Dermis microvascular lymphatic vessel endothelial cell (primary cell): Measurements from ENCODE around the gene ABHD12. TPM values are rescaled to one million over a fixed set of nuclear protein-coding genes. Genes with fewer than 3 reads are reported as not detected.
A peak's percentile ranks its signal among the peaks of the same experiment; 100 is the strongest.
"Not testable (repeated sequence)": the region's sequence is repeated elsewhere in the genome, so short reads cannot be mapped to it uniquely, and the experiment has no call there.

Source experiments
- DNase-seq, 2 donors: peaks; one replicate each; pipeline versions ENCODE4 v3.0.0 to v3.0.0-alpha.2; 2010; ENCODE audit warnings: low read depth in 2 of 2
- total RNA-seq: library from RNA; depleted of rRNA; stranded (reverse); fragments of >200 nt; gene quantifications from 2 replicates; pipeline ENCODE4 v1.2.1, GENCODE V29; 2014

ABHD12 gene
- total RNA-seq, 1 donor from 2014 or later: 25.4 TPM

DNA sequence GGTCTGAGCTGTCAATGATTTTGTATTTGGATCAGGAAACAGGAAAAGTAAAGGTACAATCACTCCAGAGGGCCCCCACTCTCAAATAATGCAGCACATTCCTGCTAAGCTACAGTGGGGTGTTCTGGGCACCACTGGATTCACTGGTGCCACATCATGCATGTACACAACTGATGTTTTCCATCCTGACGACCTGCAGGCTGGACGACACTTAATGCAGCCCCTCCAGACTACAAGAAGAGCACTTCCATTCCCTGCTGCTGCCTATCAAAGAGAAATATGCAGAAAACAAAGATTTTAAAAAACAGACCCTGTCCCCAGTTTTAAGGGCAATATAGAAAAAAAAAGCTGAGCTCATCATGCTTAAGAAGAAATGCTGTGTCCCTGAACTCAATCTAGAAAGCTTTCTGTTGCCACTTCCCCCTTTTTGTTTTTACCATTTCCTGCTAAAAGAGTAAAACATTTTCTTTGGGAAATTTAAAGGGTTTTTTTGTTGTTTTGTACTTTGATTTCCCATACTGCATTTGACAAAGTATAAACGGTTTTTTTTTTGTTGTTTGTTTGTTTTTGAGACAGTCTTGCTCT, 35.5 kb downstream of the ABHD12 start:
- no peak for DNase-seq

DNA sequence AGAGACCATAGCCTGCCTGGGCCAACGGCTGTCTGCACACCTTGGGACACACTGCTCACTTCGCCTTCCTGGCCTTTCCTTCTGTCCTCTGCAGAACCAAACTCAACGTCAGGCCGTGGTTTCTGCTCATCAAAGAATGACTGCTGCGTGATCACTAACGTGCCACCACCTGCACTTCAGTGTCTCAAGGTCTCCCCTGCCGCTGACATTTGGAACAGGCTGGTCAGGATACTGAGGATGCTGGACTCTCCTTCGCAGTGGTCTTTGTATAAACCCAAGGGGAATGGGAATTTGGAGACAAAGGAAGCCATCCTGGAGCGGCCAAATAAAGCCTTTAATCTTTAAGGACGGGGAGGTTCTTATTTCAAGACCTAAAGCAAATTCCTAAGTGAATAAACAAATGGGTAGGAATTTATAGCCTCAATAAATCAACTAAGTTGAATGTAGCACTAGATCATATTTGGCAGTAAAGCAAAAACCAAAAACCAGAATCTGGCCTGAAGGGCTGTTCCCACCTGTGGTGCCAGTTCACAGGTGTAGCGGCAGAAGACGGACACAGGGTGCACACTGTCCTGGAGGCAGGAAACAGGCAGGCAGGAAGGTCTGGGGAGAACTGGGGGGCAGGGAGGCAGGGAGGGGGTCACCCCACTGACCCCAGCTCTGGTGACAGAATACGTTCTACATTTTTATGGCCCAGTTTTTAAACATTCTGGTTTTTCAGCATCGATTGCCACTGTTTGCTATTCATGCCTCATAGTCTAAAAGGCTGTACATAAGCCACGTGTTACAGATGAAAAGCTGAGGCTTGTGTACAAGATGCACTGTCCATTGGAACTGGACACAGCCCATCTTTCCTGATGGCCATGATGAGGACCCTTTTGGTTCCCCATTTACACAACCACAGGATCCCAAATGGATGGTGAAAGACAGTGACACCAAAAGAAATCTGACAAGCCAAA, 36.6 kb downstream of the ABHD12 start:
- DNase-seq: no peak

DNA sequence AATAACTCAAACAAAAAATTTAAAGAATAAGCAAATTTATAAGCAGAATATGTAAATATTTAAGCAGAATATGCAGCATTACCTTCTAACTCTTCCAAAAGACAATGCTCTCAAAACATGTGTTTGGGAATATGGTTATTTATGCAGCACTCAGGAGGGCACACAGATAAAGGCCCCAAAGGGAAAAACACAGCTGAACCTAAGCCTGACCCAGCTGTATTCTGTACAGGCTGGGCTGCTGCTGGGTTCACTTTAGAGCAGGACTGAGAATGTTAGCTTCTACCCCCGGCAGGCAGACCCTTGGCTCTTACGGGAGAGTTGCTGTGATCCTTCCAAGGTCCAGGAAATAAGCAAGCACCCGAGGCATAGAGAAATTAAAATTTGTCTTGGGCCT, 37.3 kb downstream of the ABHD12 start:
- no peak for DNase-seq

DNA sequence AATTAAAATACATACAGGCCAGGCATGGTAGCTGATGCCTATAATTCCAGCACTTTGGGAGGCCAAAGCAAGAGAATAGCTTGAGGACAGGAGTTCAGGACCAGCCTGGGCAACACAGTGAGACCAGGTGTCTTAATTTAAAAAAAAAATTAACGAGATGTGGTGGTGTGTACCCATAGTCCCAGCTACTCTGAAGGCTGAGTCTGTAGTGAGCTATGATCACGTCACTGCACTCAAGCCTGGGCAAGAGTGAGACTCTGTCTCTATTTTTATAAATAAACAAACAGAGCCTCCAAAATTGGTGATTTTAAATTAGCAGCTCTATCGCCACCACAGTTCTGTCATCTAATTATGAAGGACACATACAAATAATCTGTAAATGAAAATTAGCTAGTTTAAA, 37.9 kb downstream of the ABHD12 start:
- DNase-seq: no peak

DNA sequence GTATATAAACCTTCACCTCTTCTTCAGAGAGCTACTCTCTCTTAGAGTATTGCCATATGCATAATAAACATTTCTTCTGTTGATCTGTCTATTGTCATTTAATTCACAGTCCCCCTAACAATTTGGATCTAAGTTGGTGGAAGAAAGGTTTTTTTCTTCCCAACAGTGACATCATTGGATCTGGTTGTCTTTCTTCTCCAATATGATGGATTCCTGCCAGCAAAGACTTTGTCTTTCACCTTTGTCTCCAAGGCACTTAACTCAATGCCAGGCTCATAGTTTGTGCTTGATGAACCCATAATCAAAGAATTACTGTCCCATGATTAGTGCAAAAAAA, 39.6 kb downstream of the ABHD12 start:
- no peak for DNase-seq

DNA sequence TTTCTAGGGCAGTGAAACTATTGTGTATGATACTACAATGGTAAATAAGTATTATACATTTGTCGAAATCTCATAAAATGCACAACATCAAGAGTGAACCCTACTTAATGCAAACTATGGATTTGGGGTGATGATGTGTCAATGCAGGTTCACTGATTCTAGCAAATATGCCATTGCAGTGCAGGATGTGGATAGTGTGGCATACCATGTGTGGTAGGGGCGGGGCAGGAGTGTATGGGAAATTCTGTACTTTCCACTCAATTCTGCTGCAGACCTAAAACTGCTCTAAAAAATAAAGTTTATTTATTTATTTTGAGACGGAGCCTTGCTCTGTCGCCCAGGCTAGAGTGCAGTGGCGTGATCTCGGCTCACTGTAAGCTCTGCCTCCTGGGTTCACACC, 44.3 kb downstream of the ABHD12 start:
- DNase-seq: no peak

DNA sequence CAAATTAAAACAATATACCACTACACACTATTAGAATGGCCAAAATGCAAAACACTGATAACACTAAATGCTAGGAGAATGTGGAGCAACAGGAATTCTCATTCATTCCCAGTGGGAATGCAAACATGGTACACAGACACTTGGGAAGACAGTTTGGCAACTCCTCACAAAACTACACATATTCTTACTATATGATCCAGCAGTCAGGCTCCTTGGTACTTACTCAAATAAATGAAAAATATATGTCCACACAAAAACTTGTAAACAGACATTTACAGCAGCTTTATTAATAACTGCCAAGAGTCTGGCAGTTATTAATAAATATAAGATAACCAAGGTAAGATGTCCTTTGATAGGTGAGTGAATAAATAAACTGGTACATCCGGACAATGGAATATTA, 44.9 kb downstream of the ABHD12 start:
- DNase-seq: no peak

DNA sequence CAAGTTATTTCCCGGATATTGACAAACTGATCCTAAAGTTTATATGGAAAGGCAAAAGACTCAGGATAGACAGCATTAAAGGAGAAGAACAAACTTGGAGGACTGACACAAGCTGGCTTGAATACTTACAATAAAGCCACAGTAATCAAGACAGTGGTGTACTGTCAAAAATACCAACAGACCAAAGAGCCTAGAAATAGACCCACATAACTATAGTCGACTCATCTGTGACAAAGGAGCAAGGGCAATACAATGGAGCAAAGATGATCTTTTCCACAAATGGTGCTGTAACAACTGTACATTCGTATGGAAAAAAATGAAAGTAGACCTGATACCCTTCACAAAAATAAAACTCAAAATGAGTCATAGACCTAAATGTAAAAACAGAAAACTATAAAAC, 46.0 kb downstream of the ABHD12 start:
- DNase-seq: no peak

DNA sequence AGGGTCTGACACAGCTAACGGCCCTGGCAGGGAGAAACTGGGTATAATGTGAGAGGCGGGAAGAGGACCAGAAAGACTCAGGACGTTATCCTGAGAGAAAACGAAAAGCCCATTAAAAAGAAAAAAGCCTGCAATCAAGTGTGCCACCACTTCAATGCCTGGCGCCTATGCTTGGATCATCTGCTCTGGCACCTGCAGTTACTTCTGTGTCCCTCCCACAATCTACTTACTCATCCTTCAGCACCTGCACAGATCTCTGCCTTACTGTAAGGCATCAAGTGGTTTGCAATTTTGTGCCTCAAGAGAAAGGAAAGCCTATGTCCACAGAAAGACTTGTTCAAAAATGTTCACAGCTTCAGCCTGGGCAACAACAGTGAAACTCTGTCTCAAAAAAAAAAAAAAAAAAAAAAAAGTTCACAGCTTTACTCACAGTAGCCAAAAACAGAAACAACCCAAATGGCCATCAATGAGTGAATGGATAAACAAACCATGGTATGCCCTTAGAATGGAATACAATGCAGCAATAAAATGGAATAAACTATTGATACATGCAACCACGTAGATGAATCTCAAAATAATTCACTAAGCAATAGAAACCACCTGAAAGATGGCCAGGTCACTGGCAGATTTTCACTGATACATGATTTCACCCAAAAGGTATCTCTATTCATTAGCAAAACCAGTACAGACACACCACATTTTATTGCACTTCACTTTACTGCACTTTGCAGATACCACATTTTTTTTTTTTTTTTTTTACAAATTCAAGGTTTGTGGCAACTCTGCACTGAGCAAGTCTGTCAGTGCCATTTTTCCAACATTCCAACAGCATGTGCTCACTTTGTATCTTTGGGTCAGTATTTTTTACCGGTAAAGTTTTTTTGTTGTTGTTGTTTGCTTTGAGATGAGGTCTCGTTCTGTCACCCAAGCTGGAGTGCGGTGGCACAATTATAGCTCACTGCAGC, 48.6 kb downstream of the ABHD12 start:
- no peak for DNase-seq

DNA sequence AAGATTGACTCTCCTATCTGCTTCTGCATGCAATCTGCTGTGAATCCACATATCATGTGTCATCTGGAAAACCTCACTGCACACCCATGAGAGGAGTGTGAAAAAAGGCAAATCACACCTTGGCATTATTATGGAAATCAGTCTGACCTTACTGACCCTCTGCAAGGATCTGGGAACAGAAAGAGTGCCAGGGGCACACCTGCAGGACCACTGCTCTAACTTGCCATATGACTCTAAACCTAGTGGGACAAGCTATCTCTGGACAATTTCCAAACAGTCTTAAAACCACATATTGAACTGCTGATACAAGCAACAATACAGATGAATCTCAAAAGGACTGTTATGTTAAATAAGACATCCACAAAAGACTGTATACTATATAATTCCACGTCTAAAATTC, 50.3 kb downstream of the ABHD12 start:
- no peak for DNase-seq

DNA sequence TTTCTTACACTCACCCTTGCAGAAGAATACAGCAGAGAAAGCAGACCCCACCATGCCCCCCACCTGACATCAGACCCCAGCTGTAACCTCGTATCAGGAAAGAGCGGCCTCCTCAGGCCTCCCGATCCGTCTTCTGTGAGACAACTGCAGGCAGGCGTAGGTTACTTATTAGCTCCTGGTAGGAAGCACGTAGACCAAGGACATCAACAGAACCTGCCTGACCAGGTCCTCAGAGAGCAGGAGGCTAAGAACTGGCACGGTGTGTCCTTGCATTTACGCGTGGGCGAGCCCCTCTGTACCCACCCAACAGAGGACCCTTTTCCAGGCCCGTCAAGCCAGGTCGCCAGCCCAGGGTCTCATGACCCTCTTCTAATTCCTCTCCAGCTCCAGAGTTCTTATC, 51.0 kb downstream of the ABHD12 start:
- DNase-seq: no peak

DNA sequence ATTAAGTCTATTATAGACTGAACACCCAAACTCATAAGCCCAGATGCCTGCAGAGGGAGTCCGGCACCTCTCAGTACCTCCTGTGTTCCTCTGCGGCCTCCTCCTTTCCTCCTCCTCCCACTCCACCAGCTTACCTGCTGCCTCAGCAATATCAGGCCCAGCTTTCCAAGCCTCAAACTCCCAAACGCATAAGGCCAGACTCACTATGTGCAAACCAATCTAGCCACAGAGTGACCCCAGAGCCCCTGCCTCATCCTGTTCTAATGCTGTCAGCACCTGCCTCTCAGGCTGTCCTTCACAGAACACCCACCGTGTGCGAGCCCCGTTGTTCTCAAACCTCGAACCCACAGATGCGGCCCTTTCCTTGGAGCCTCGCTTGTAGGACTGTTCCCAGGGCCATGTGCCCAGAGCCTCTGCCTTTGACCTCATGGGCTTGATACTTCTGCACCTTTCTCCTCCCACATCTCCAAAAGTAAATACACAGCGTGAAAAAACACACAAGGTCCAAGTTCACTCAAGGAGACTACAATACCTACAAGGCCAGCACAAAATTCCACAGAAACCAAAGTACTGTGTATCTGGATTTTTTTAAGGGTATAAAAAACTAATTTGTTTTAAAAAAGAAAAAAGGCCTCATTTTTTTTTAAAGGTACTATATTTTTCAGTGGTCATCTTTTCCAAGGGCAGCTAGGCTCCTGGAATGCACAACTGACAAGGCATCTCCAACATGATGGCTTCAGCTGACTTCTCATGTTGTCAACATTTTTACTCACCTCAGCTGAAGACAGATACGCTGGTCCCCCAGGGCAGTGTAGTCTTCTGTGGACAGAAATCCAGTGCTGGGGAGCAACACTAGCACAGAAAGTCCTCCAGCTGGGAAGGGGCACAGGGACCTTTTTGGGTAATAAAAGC, 52.3 kb downstream of the ABHD12 start:
- DNase-seq: no peak

DNA sequence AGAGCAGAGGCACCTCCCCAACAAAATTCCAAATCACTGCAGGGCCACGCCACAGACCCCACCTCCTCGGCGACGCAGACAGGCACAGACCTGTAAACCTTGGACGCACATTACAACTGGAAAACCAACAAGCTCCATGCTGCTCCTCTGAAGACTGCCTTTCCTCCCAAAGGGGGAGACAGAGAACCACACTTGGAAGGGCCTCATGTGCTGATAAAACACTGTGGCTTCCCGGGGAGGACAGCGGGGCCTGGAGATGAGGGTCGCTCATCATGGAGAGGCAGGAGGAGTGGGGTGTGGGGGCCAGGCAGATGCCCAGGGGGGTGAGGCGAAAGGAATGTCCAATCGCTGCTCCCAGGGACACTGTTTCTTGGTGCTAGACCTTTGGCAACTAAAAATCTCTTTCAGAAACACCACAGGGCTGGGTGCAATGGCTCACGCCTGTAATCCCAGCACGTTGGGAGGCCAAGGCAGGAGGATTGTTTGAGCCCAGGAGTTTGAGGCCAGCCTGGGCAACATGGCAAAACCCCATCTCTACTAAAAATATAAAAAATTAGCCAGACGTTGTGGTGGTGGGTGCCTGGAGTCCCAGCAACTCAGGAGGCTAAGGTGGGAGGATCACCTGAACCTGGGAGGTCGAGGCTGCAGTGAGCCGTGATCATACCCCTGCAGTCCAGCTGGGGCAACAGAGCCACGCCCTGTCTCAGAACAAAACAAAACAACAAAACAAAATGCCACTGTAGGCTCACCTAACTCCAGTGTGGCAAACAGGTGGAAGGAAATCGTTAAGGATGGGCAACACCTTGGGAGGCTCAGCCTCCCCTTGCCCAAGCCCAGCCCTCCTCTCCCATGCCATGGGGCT, 53.8 kb downstream of the ABHD12 start:
- DNase-seq: peak; percentile 9 to 44

DNA sequence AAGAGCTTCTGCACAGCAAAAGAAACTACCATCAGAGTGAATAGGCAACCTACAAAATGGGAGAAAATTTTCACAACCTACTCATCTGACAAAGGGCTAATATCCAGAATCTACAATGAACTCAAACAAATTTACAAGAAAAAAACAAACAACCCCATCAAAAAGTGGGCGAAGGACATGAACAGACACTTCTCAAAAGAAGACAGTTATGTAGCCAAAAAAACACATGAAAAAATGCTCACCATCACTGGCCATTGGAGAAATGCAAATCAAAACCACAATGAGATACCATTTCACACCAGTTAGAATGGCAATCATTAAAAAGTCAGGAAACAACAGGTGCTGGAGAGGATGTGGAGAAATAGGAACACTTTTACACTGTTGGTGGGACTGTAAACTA, 55.7 kb downstream of the ABHD12 start:
- not testable (repeated sequence) for DNase-seq

DNA sequence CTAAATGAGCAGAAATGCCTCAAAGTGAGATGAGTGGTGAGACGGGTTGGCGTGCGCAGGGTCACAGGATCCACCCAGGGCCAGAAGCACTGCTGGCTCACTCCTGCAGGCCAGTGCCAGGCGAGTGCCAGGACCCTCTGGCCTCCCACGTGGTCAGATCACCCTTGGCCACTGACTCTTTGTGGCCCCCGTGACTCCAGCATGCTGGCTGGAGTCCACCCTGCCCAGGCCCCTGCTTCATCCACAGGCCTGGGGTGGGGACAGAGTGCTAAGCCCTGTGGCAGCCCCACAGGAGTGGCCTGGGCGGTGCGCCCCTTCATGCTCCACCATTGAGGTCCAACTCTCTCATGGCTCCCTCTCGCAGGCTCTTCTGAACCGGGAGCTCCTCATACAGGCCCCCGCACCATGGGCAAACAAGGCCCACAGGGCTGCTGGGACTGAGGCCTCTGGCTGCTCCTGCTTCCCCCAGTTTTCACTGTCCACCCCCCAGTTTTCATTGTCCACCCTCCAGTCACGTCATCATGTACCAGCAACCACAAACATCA, 61.6 kb downstream of the ABHD12 start:
- no peak for DNase-seq

DNA sequence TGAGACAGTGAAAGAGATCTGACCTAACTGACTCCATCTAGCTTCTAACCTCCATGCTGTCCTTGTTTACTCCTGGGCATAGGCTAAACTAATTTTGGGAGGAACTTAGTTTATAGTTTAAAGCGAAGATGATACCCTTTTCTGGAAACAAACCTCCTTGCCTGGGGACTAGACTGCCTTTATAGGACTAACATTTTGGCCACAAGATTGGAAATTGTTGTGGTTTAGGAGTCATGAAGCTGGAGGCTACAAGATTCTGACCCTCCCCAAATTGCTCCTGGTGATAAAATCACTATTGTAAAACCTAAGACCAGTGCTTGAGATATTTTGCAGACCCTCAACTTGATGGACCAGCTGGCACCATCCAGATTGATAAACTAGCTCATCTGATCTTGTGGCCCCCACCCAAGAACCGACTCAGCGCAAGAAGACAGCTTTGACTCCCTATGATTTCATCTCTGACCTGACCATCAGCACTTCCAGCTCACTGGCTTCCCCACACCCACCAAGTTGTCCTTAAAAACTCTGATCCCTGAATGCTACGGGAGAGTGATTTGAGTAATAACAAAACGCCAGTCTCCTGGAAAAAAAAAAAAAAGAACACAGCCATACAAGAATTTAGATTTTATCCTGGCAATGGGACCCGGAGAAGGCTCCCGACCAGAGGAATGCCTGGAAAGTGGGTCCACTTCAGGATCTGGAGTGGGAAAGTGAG, 63.0 kb downstream of the ABHD12 start:
- no peak for DNase-seq

DNA sequence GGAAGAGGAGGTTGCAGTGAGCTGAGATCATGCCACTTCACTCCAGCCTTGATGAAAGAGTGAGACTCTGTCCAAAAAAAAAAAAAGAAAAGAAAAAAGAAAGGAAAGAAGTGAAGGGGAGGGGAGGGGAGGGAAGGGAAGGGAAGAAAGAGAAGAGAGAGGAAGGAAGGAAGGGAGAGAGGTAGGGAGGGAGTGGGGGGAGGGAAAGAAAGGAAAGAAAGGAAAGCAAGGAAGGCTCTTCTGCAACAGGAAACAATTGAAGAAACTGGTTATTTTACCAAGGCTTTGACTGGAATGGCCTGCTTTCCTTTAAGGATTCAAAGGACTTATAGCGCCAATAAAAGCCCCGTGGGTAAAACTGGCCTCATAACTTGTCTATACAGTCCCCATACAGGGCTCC, 64.6 kb downstream of the ABHD12 start:
- no peak for DNase-seq

DNA sequence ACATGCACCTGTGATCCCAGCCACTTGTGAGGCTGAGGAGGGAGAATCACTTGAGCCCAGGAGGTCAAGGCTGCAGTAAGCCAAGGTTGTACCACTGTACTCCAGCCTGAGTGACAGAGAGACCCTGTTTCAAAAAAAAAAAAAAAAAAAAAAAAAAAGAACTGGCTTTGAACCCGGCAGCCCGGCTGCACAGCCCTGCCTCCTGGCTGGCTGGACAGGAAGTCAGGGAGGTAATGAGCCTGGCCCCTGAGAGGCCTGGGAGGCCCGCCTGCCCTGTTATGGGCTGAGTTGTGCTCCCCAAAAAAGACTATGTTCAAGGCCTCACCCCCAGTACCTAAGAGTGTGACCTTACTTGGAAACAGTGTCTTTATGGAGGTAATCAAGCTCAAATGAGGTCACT, 65.6 kb downstream of the ABHD12 start:
- DNase-seq: no peak

DNA sequence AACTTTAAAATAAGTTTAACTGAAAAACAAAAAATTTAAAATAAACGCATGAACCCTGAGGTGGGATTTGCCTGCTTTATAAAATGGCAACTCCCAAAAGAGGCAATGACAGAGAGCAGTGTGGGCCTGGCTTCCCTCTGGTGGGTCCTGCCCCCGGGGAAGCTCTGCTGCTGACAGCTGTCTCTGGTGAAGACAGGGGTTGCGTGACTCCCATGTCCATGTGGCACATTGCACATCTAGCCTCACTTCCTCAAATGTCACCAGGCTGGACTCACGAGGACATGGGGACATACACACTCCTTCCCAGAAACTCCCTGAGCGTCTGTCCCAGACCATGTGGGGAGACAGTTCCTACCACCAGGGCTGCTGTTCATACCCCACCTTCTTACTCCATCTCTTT, 66.2 kb downstream of the ABHD12 start:
- no peak for DNase-seq
